SK-N-MC (cell line): Measurements from ENCODE around the gene GABRR1.

Experiments used
- DNase-seq: peaks from one replicate; pipeline ENCODE4 v3.0.0-alpha.2; 2011; ENCODE audit warnings: low read depth, low spot score
- H3K27ac ChIP-seq: fragments of 200-600 bp; sonication (generic); 2 replicates; pipeline ENCODE4 v1.5.1; 2016; ENCODE audit warnings: mixed run types
- H3K36me3 ChIP-seq: fragments of 200-600 bp; sonication (generic); 2 replicates; pipeline ENCODE4 v1.6.1; 2017; ENCODE audit warnings: antibody characterized with exemption, low read length, mixed read lengths; ENCODE audit not compliant: insufficient read depth
- H3K4me3 ChIP-seq: fragments of 200-600 bp; sonication (generic); 2 replicates; pipeline ENCODE4 v1.5.1; 2016
- H3K9ac ChIP-seq: fragments of 200-600 bp; sonication (generic); 2 replicates; pipeline ENCODE4 v1.8.0; 2017; ENCODE audit warnings: mixed run types, mixed read lengths; ENCODE audit not compliant: insufficient read length
- H3K9me3 ChIP-seq: fragments of 200-600 bp; sonication (generic); 2 replicates; pipeline ENCODE4 v1.6.1; 2017; ENCODE audit warnings: low read depth, mild to moderate bottlenecking, antibody characterized with exemption, low read length, moderate library complexity, mixed read lengths
- EZH2 ChIP-seq: fragments of 200-600 bp; sonication (generic); IDR thresholded peaks from one replicate; pipeline ENCODE4 v1.6.1; 2017; ENCODE audit warnings: antibody characterized with exemption
- FOXP2 ChIP-seq: optimal IDR thresholded peaks from 2 replicates; pipeline ENCODE3; 2011; ENCODE audit warnings: mild to moderate bottlenecking, moderate library complexity; ENCODE audit not compliant: insufficient read depth; ENCODE audit errors: extremely low read length, control extremely low read depth
- POLR2AphosphoS5 ChIP-seq: IDR thresholded peaks from 2 replicates; pipeline ENCODE4 v1.6.1; 2012; ENCODE audit warnings: mild to moderate bottlenecking, low read depth, low read length, borderline replicate concordance

GABRR1 gene

DNA sequence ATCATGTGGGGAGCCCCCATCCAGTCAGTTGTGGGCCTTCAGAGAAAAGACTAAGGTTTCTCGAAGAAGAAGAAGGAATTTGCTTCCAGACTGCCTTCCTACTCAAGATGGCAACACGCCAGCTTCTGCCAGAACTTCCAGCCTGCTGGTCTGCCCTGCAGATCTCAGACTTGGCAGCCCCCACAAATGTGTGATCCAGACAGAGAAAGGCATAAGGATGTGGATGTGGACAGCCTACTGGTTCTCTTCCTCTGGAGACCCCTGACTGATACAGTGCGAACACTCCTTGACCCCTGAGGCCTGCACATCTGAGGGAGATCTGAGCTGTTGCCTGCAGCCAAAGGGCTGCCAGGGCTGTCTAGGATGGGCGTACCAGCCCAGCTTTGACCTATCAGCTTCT lies 8.6 kb downstream of the GABRR1 start:
- Histone ChIP-seq H3K9me3 (no peaks in the 10 kb centered on the region), H3K4me3 (no peak overlapping the region), H3K27ac (no peak overlapping the region), H3K36me3 (no peaks in the 10 kb centered on the region), H3K9ac (no peak overlapping the region)
- no peak for DNase-seq
- TF ChIP-seq EZH2 (no peak), FOXP2 (no peak), POLR2AphosphoS5 (no peak)

DNA sequence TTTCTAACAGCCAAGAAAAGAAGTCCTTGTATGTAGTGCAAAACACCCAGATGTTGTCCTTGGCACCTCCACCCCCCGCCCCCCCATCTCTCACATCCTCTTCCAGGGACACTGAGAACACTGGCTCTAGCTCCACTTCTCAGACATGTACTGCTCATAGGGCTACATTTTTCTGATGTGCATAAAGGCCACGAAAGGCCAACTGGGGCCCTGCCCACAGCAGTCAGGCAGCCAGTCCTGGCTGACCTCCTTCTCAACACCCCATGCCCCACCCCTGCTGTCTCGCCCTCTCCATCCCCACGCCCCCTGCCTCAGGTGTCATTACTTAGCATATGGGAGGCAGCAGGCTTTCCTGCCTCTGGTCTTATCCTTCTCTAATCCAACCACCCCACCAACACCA lies 11.3 kb downstream of the GABRR1 start:
- H3K27ac ChIP-seq, result no peak overlapping the region
- DNase-seq, result no peak
- TF ChIP-seq FOXP2, result no peak
- TF ChIP-seq POLR2AphosphoS5, result no peak
- no peak for TF ChIP-seq EZH2

DNA sequence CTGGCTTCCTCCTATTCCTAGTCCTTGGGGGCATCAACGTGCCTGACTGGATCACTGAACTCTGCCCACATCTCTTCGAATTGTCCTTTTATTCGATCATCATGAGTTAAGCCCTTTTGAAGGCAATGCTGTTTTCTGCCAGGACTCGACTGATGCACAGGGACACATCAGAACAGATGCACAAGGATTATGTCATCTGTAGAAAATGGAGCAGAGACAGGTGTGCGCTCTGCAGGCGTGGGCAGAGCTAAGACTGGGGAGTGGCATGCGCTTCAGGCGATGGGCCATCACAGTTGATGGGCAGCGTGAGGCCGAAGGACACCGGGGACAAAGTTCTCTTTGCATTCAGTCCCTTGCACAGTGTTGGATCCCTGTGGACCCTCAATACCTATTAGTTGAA lies 13.1 kb downstream of the GABRR1 start:
- Histone ChIP-seq H3K9ac (no peak overlapping the region), H3K4me3 (no peak overlapping the region), H3K9me3 (no peaks in the 10 kb centered on the region), H3K36me3 (no peaks in the 10 kb centered on the region), H3K27ac (no peak overlapping the region)
- TF ChIP-seq EZH2, result no peak
- TF ChIP-seq POLR2AphosphoS5, result no peak
- TF ChIP-seq FOXP2, result no peak
- DNase-seq, result no peak

More for the DNA sequence above, 11.3 kb downstream of the GABRR1 start:
- Histone ChIP-seq H3K36me3 (no peaks in the 10 kb centered on the region), H3K9ac (no peak overlapping the region), H3K4me3 (no peak overlapping the region), H3K9me3 (no peaks in the 10 kb centered on the region)

DNA sequence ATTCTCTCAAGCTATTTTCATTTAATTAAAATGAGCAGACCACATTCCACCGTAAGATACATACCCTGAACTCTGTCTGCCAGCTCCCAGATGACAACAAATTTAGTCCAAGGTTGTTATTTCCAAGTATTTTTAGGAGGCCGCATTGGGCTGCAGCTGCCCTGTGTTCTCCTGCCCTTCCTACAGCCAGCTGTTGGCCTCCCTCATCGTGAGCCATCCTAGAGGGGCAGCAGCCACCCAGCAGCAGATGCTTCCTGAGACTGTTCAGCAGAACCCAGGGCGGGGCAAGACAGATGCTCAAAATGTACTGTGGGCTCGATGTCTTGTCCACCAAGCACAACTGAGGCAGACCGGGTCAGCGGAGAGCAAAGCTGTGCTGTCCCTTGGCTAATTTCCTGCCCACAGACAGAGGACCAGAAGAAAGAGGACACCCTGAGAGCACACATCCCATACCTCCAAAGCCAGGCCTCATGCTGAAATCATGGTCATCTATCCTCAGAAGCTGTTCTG lies 16.4 kb downstream of the GABRR1 start:
- TF ChIP-seq FOXP2 (no peak), EZH2 (no peak), POLR2AphosphoS5 (no peak)
- Histone ChIP-seq H3K9me3 (no peaks in the 10 kb centered on the region), H3K27ac (no peak overlapping the region)

DNA sequence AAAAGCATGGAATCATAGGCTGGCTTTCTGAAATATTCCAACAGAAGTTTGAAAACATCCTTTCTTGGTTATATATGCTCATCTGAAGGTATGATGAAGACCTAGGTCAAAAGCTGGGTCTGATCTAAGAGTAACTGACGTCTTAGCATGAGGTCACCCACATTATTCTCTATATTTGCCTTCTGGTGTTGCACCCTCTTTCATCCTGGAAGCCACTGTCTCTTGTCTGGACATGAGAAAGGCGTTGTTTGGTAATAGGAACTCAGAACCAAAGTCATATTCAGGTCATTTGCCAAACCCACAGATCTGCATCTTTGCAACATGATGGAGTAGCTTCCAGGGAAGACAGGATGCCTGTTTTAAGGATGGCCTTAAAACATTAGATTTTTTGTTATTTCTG lies 17.6 kb downstream of the GABRR1 start:
- H3K9me3 ChIP-seq, result no peaks in the 10 kb centered on the region
- H3K36me3 ChIP-seq, result no peaks in the 10 kb centered on the region
- TF ChIP-seq EZH2 (no peak), FOXP2 (no peak), POLR2AphosphoS5 (no peak)
- H3K9ac ChIP-seq, result no peak overlapping the region
- H3K27ac ChIP-seq, result no peak overlapping the region
- no peak overlapping the region for H3K4me3 ChIP-seq
- DNase-seq, result no peak

More for the DNA sequence above, 16.4 kb downstream of the GABRR1 start:
- Histone ChIP-seq H3K36me3 (no peaks in the 10 kb centered on the region), H3K4me3 (no peak overlapping the region), H3K9ac (no peak overlapping the region)
- no peak for DNase-seq

DNA sequence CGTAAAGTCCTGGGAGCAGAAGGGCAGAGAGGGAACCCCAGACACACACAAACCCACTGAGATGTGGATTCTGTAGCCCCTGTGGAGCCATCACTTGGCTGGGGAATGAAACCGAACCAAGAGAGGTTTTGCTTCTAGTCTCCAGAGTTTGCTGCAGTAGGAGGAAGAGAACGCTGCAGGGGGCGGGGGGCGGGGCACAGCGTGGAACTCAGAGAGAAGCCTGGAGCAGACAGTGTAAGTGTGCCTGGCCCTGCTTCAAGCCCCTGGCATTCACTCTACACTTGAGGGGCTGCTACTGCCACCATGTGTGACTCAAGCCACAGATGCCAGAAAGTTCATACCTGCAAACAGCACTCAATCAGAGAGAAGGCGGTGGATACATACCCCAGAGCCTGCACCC lies 18.9 kb downstream of the GABRR1 start:
- H3K4me3 ChIP-seq, result peak overlapping the region; percentile 36
- no peak for DNase-seq
- TF ChIP-seq EZH2 (no peak), POLR2AphosphoS5 (no peak), FOXP2 (no peak)
- H3K36me3 ChIP-seq, result no peaks in the 10 kb centered on the region
- H3K9me3 ChIP-seq, result no peaks in the 10 kb centered on the region
- no peak overlapping the region for H3K9ac ChIP-seq
- no peak overlapping the region for H3K27ac ChIP-seq

DNA sequence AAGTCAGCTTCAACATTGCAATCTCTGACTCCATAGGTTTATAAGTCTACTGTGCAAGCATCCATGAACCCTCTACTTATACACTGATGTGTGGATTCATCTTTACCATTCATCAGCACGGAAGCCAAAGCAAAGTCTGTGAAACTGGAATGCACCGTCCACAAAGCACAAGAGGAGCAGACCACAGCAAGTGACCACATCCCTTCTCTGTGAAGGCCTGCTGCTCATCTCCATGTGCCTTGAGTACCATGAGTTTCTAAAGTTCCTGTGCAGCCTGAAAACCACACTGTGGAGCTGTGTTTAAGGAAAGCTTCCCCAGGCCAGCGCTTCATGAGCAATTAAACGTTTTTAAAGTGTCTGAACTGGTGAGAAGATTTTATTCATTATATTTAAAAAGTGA lies 20.0 kb downstream of the GABRR1 start:
- Histone ChIP-seq H3K27ac (no peak overlapping the region), H3K9me3 (no peaks in the 10 kb centered on the region), H3K4me3 (no peak overlapping the region), H3K9ac (no peak overlapping the region), H3K36me3 (no peaks in the 10 kb centered on the region)
- DNase-seq, result no peak
- no peak for TF ChIP-seq FOXP2
- TF ChIP-seq EZH2, result no peak
- no peak for TF ChIP-seq POLR2AphosphoS5

DNA sequence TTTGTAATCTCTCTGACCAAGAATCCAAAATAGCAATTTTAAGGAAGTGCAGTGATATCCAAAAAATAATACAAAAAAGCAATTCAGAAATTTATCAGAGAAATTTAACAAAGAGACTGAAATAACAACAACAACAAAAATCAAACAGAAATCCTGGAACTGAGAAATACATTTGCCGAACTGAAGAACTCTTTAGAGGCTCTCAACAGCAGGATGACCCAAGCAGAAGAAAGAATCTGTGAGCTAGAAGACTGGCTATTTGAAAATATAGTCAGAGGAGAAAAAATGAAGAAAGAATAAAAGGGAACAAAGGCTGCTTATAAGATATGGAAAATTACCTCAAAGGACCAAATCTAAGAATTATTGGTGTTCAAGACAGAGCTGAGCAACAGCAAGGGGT lies 22.6 kb downstream of the GABRR1 start:
- Histone ChIP-seq H3K27ac (no peak overlapping the region), H3K9me3 (no peaks in the 10 kb centered on the region), H3K9ac (no peak overlapping the region), H3K36me3 (no peaks in the 10 kb centered on the region), H3K4me3 (no peak overlapping the region)
- no peak for DNase-seq
- TF ChIP-seq EZH2 (no peak), POLR2AphosphoS5 (no peak), FOXP2 (no peak)

DNA sequence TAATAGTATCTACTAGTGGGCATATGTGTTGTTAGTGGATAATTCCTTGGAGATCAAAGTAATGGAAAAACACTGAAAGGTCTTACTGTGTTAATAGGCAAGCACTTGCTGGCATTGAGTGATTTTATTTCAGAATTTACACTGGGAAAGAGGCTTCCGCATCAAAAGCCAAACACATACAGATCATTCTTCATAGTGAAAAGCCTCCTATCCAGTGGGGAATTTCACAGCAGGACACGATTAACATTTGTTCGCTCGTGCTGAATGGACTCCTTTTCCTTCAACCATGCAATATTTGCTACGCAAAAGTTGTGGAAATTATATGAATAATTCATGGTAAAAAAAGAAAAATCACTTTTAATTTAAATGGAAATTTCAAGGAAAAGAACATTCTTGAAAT lies 26.4 kb downstream of the GABRR1 start:
- no peak overlapping the region for H3K27ac ChIP-seq
- H3K4me3 ChIP-seq, result no peak overlapping the region
- H3K9me3 ChIP-seq, result no peaks in the 10 kb centered on the region
- H3K36me3 ChIP-seq, result no peaks in the 10 kb centered on the region
- TF ChIP-seq EZH2 (no peak), POLR2AphosphoS5 (no peak), FOXP2 (no peak)
- H3K9ac ChIP-seq, result no peak overlapping the region
- no peak for DNase-seq
